Muscle of back (tissue), 11 donors: ENCODE measurements around the gene CD7. TPM values are rescaled to one million over a fixed set of nuclear protein-coding genes. Genes with fewer than 3 reads are reported as not detected.

Experiments
- DNase-seq, 3 donors: peaks; one replicate each; pipeline versions ENCODE4 v3.0.0 to v3.0.0-alpha.2; 2013
- polyA plus RNA-seq, 10 donors: library from polyadenylated mRNA; unstranded; fragments of 120-200 nt; gene quantifications; one replicate each; pipeline ENCODE4 v1.2.1, GENCODE V29; 2013; ENCODE audit not compliant: insufficient read length in 10 of 10

CD7 gene
- polyA plus RNA-seq, 10 donors, result 0.27 to 5.9 (median 0.67) TPM

- DNase-seq, result no peak
Measured at GRCh38 chr17:82280537-82280936, 36.9 kb downstream of the CD7 start.

GRCh38 chr17:82278786-82279391, 38.5 kb downstream of the CD7 start:
- DNase-seq, result no peak

- DNase-seq, result no peak
Measured at GRCh38 chr17:82278308-82278707, 39.1 kb downstream of the CD7 start.

GRCh38 chr17:82277851-82278250, 39.6 kb downstream of the CD7 start:
- no peak for DNase-seq

GRCh38 chr17:82276938-82277337, 40.5 kb downstream of the CD7 start:
- DNase-seq, result no peak

- DNase-seq, result no peak
Measured at GRCh38 chr17:82275326-82275725, 42.1 kb downstream of the CD7 start.

- DNase-seq, result no peak
Measured at GRCh38 chr17:82274134-82275020, 43.0 kb downstream of the CD7 start.

- DNase-seq, result peak; percentile 87 to 99 (median 94)
Measured at GRCh38 chr17:82273327-82274133, 43.9 kb downstream of the CD7 start, which contains the start of gene CSNK1D. Gene CSNK1D (minus strand): TSS chr17:82273700. CDS start chr17:82273381, 319 bp downstream.

GRCh38 chr17:82272495-82273326, 44.7 kb downstream of the CD7 start:
- DNase-seq, result peak in 1 of 3 donors; percentile 53

GRCh38 chr17:82271401-82271800, 46.0 kb downstream of the CD7 start:
- DNase-seq, result no peak

GRCh38 chr17:82270651-82271050, 46.8 kb downstream of the CD7 start:
- DNase-seq, result no peak

GRCh38 chr17:82269882-82270500, 47.4 kb downstream of the CD7 start:
- DNase-seq, result no peak

GRCh38 chr17:82269138-82269881, 48.1 kb downstream of the CD7 start:
- no peak for DNase-seq

- DNase-seq, result peak; percentile 79 to 84 (median 83)
Measured at GRCh38 chr17:82267575-82268379, 49.6 kb downstream of the CD7 start.

GRCh38 chr17:82266142-82266541, 51.3 kb downstream of the CD7 start:
- DNase-seq, result no peak
